Stimulated activated CD4-positive, alpha-beta T cell treated with anti-CD3 and anti-CD28 coated beads, Interleukin-4, amount 100 ng/mL, for 1 hour (primary cell): Measurements from ENCODE around the gene EPHA10.
"Not testable (repeated sequence)": the region's sequence is repeated elsewhere in the genome, so short reads cannot be mapped to it uniquely, and the experiment has no call there.

Experiments used
- DNase-seq: peaks from one replicate; pipeline ENCODE4 v3.0.0-alpha.2; 2020

Gene EPHA10

GRCh38 chr1:37767488-37767887 is 2.6 kb upstream of the EPHA10 start:
- no peak for DNase-seq

- peak; percentile 25 for DNase-seq
Observed at GRCh38 chr1:37765916-37766664, 1.2 kb upstream of the EPHA10 start.

GRCh38 chr1:37764414-37764825 is 500 bp downstream of the EPHA10 start:
- peak; percentile 46 for DNase-seq

GRCh38 chr1:37763791-37764413 is 1.0 kb downstream of the EPHA10 start:
- DNase-seq, result no peak

GRCh38 chr1:37762516-37762915 is 2.4 kb downstream of the EPHA10 start:
- DNase-seq, result no peak

GRCh38 chr1:37761416-37762095 is 3.4 kb downstream of the EPHA10 start:
- no peak for DNase-seq

- no peak for DNase-seq
Observed at GRCh38 chr1:37759451-37759850, 5.5 kb downstream of the EPHA10 start.

GRCh38 chr1:37755951-37756560 is 8.9 kb downstream of the EPHA10 start:
- DNase-seq, result no peak

- DNase-seq, result no peak
Observed at GRCh38 chr1:37755290-37755689, 9.6 kb downstream of the EPHA10 start.

GRCh38 chr1:37753473-37754321 is 11.2 kb downstream of the EPHA10 start:
- DNase-seq, result no peak

GRCh38 chr1:37752583-37753471 is 12.1 kb downstream of the EPHA10 start:
- peak; percentile 26 for DNase-seq

- no peak for DNase-seq
Observed at GRCh38 chr1:37752213-37752582, 12.7 kb downstream of the EPHA10 start.

GRCh38 chr1:37748565-37748964 is 16.4 kb downstream of the EPHA10 start:
- DNase-seq, result no peak

GRCh38 chr1:37746806-37747205 is 18.1 kb downstream of the EPHA10 start:
- DNase-seq, result no peak

- DNase-seq, result no peak
Observed at GRCh38 chr1:37741662-37742061, 23.3 kb downstream of the EPHA10 start.

- DNase-seq, result no peak
Observed at GRCh38 chr1:37741130-37741529, 23.8 kb downstream of the EPHA10 start.

- DNase-seq, result no peak
Observed at GRCh38 chr1:37739222-37739621, 25.7 kb downstream of the EPHA10 start.

GRCh38 chr1:37738619-37739018 is 26.3 kb downstream of the EPHA10 start:
- DNase-seq, result not testable (repeated sequence)

- DNase-seq, result not testable (repeated sequence)
Observed at GRCh38 chr1:37737975-37738374, 26.9 kb downstream of the EPHA10 start.

GRCh38 chr1:37734629-37735591 is 30.0 kb downstream of the EPHA10 start:
- no peak for DNase-seq
